HUES48 (cell line): ENCODE measurements around the gene SLC2A11.

Experiments used
- H3K27ac ChIP-seq: one replicate; pipeline ENCODE4 v1.7.0; 2013; ENCODE audit warnings: low read depth, low read length, inconsistent platforms
- H3K27me3 ChIP-seq: 2 replicates; pipeline ENCODE4 v1.6.1; 2013; ENCODE audit warnings: mild to moderate bottlenecking, low read length; ENCODE audit not compliant: control insufficient read depth, insufficient read depth
- H3K36me3 ChIP-seq: 2 replicates; pipeline ENCODE4 v1.6.1; 2013; ENCODE audit warnings: low read length; ENCODE audit not compliant: control insufficient read depth, insufficient read depth
- H3K4me1 ChIP-seq: 2 replicates; pipeline ENCODE4 v1.6.1; 2013; ENCODE audit warnings: mild to moderate bottlenecking, low read length; ENCODE audit not compliant: control insufficient read depth, insufficient read depth
- H3K4me3 ChIP-seq: 2 replicates; pipeline ENCODE4 v1.5.1; 2013; ENCODE audit warnings: mild to moderate bottlenecking, low read depth, low read length
- H3K9ac ChIP-seq: 2 replicates; pipeline ENCODE4 v1.6.1; 2013; ENCODE audit warnings: mild to moderate bottlenecking, low read depth, low read length, moderate library complexity
- H3K9me3 ChIP-seq: 2 replicates; pipeline ENCODE4 v1.6.1; 2013; ENCODE audit warnings: low read length; ENCODE audit not compliant: control insufficient read depth, insufficient read depth

The SLC2A11 gene

DNA sequence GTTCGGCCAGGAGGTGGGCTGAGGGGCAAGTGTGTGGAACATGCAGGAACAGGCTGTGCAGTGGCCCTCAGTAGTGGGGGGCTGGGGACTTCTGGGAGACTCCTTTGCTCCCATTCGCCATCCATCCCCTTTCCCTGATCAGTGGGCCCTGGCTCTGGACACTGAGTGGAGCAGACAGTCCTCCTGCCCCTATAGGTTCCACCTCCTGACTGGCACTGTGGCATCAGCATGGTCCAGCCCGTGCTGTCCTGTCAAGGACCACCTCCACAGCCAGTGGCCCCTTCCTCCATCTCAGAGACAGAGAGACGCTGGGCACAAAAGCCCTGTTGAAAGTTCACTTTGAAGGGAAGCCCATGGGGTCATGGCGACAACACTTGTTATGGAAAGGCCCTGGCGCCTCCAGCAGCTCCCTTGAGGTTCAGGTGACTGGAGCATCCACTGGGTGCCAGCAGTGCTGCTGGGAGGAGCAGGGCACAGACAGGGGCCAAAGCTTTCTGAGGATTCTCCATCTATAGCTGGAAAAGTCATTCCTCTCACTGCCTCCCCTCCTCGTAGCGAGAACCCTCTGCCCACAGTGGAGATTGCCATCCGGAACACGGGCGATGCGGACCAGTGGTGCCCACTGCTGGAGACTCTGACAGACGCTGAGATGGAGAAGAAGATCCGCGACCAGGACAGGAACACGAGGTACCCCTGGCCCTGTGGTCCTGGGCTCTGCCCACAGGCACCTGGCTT, 24.5 kb upstream of the SLC2A11 start:
- no peak overlapping the region for H3K4me3 ChIP-seq
- H3K9me3 ChIP-seq, result no peaks in the 10 kb centered on the region
- H3K9ac ChIP-seq, result no peak overlapping the region
- H3K4me1 ChIP-seq, result peaks cover 7% of the 10 kb centered on the region; the same call in 1 of the 2 replicates
- no peaks in the 10 kb centered on the region for H3K27me3 ChIP-seq
- no peak overlapping the region for H3K27ac ChIP-seq
- peaks cover 63% of the 10 kb centered on the region for H3K36me3 ChIP-seq

DNA sequence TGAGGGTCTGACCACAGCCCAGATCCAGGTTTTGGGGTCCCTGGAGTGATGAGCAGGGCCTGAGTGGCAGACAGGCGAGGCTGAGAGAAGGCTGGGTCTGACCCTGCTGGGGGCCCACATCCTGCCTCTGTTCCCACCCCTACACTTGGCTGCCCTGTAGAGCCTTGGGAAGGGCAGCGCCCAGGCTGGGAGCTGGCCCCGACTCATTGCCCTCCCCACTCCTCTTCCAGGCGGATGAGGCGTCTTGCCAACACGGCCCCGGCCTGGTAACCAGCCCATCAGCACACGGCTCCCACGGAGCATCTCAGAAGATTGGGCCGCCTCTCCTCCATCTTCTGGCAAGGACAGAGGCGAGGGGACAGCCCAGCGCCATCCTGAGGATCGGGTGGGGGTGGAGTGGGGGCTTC, 23.8 kb upstream of the SLC2A11 start:
- H3K4me1 ChIP-seq, result peaks cover 9% of the 10 kb centered on the region; the same call in 1 of the 2 replicates
- H3K36me3 ChIP-seq, result peaks cover 56% of the 10 kb centered on the region
- H3K27me3 ChIP-seq, result no peaks in the 10 kb centered on the region
- no peak overlapping the region for H3K4me3 ChIP-seq
- no peak overlapping the region for H3K9ac ChIP-seq
- no peaks in the 10 kb centered on the region for H3K9me3 ChIP-seq
- H3K27ac ChIP-seq, result no peak overlapping the region

GRCh38 chr22:23834406-23834792, 23.3 kb upstream of the SLC2A11 start:
- no peaks in the 10 kb centered on the region for H3K9me3 ChIP-seq
- peaks cover 9% of the 10 kb centered on the region; the same call in 1 of the 2 replicates for H3K4me1 ChIP-seq
- no peak overlapping the region for H3K27ac ChIP-seq
- no peaks in the 10 kb centered on the region for H3K27me3 ChIP-seq
- no peak overlapping the region for H3K4me3 ChIP-seq
- H3K36me3 ChIP-seq, result peaks cover 52% of the 10 kb centered on the region
- H3K9ac ChIP-seq, result no peak overlapping the region

DNA sequence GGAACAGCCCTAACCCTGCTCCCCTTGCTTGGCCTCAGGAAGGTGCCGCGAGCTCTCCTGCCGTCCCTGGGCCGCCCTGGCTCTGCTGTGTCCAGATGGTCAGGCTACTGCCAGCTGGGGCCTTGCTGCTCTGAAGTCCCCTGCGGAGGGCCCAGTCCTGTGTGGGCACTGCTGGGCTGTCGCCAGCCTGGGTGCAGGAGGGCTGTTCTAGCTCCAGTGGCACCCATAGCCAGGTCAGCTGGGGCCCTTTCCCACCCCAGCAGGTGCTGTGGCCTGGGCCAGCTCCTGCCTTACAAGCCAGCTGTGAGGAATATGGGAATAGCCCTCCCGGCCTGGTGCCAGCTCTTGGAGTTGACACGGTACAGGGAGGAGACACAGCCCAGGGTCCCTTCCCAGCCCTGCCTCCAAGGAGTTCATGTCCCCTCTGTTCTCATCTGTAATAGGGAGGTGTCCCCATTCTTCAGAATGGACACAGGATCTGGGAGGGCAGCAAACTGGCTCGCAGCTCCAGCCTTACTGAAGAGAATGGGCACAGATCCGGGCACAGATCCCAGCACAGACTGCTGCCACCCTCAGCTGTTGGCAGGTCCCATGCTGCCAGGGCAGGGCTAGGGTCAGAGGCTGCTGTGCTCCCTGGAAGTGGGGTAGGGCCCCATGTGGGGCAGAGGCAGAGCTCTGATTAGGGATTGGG, 22.7 kb upstream of the SLC2A11 start:
- H3K36me3 ChIP-seq, result peaks cover 49% of the 10 kb centered on the region
- H3K27me3 ChIP-seq, result peaks cover 3% of the 10 kb centered on the region; the same call in 1 of the 2 replicates
- no peaks in the 10 kb centered on the region for H3K9me3 ChIP-seq
- H3K27ac ChIP-seq, result no peak overlapping the region
- H3K9ac ChIP-seq, result no peak overlapping the region
- H3K4me1 ChIP-seq, result peaks cover 9% of the 10 kb centered on the region; the same call in 1 of the 2 replicates
- no peak overlapping the region for H3K4me3 ChIP-seq

GRCh38 chr22:23835484-23836144, 22.1 kb upstream of the SLC2A11 start:
- no peak overlapping the region for H3K27ac ChIP-seq
- H3K36me3 ChIP-seq, result peaks cover 43% of the 10 kb centered on the region
- no peak overlapping the region for H3K9ac ChIP-seq
- H3K4me1 ChIP-seq, result peaks cover 9% of the 10 kb centered on the region; the same call in 1 of the 2 replicates
- peaks cover 5% of the 10 kb centered on the region; the same call in 1 of the 2 replicates for H3K27me3 ChIP-seq
- H3K9me3 ChIP-seq, result no peaks in the 10 kb centered on the region
- H3K4me3 ChIP-seq, result no peak overlapping the region

GRCh38 chr22:23836281-23836680, 21.4 kb upstream of the SLC2A11 start:
- H3K9ac ChIP-seq, result no peak overlapping the region
- H3K27me3 ChIP-seq, result peaks cover 5% of the 10 kb centered on the region; the same call in 1 of the 2 replicates
- no peak overlapping the region for H3K4me3 ChIP-seq
- H3K4me1 ChIP-seq, result peaks cover 9% of the 10 kb centered on the region; the same call in 1 of the 2 replicates
- no peak overlapping the region for H3K27ac ChIP-seq
- no peaks in the 10 kb centered on the region for H3K9me3 ChIP-seq
- peaks cover 38% of the 10 kb centered on the region for H3K36me3 ChIP-seq

GRCh38 chr22:23836692-23837495, 20.8 kb upstream of the SLC2A11 start:
- peaks cover 7% of the 10 kb centered on the region; the same call in 1 of the 2 replicates for H3K27me3 ChIP-seq
- H3K36me3 ChIP-seq, result peaks cover 34% of the 10 kb centered on the region
- no peaks in the 10 kb centered on the region for H3K9me3 ChIP-seq
- H3K27ac ChIP-seq, result no peak overlapping the region
- H3K4me1 ChIP-seq, result peaks cover 9% of the 10 kb centered on the region; the same call in 1 of the 2 replicates
- no peak overlapping the region for H3K4me3 ChIP-seq
- no peak overlapping the region for H3K9ac ChIP-seq

- Histone ChIP-seq H3K9me3 (no peaks in the 10 kb centered on the region), H3K27me3 (peaks cover 7% of the 10 kb centered on the region; the same call in 1 of the 2 replicates), H3K4me1 (peaks cover 9% of the 10 kb centered on the region; the same call in 1 of the 2 replicates), H3K4me3 (0 out of 2 replicates have a peak overlapping the region, but pooled peaks have one; percentile 87), H3K9ac (no peak overlapping the region), H3K36me3 (peaks cover 32% of the 10 kb centered on the region), H3K27ac (no peak overlapping the region)
These were observed 20.2 kb upstream of the SLC2A11 start for GRCh38 chr22:23837496-23837859.

- Histone ChIP-seq H3K27me3 (peaks cover 7% of the 10 kb centered on the region; the same call in 1 of the 2 replicates), H3K4me1 (peaks cover 9% of the 10 kb centered on the region; the same call in 1 of the 2 replicates), H3K9ac (no peak overlapping the region), H3K4me3 (peak overlapping the region; percentile 87), H3K27ac (no peak overlapping the region), H3K36me3 (peaks cover 29% of the 10 kb centered on the region), H3K9me3 (no peaks in the 10 kb centered on the region)
These were observed 19.6 kb upstream of the SLC2A11 start for GRCh38 chr22:23837911-23838680.
